Astrocyte (in vitro differentiated cells and primary cell): ENCODE measurements around the gene CPNE6. TPM values are rescaled to one million over a fixed set of nuclear protein-coding genes. Genes with fewer than 3 reads are reported as not detected.

Experiments
- DNase-seq: peaks from one replicate; pipeline ENCODE4 v3.0.0-alpha.2; 2010; ENCODE audit warnings: low read depth
- FAIRE-seq: peaks from 2 replicates; lab custom pipeline; 2011; peaks lifted over from hg19 to GRCh38; lab: Jason Lieb, UNC
- H2AFZ ChIP-seq: 2 replicates; pipeline ENCODE4 v1.6.0; 2012; ENCODE audit warnings: low read depth, low read length, inconsistent platforms
- H3K27ac ChIP-seq: 2 replicates; pipeline ENCODE4 v1.5.1; 2011; ENCODE audit warnings: low read depth, low read length, inconsistent platforms
- H3K27me3 ChIP-seq: 2 replicates; pipeline ENCODE4 v1.6.0; 2011; ENCODE audit warnings: low read length, inconsistent platforms; ENCODE audit not compliant: insufficient read depth
- H3K36me3 ChIP-seq: 2 replicates; pipeline ENCODE4 v1.5.1; 2011; ENCODE audit warnings: low read length, inconsistent platforms; ENCODE audit not compliant: insufficient read depth
- H3K4me1 ChIP-seq: 2 replicates; pipeline ENCODE4 v1.5.1; 2011; ENCODE audit warnings: low read length, inconsistent platforms; ENCODE audit not compliant: insufficient read depth
- H3K4me2 ChIP-seq: 2 replicates; pipeline ENCODE4 v1.6.0; 2012; ENCODE audit warnings: low read length, inconsistent platforms
- H3K4me3 ChIP-seq: 2 replicates; pipeline ENCODE4 v1.5.1; 2011; ENCODE audit warnings: low read depth, mild to moderate bottlenecking, low read length, inconsistent platforms; ENCODE audit not compliant: insufficient read depth
- H3K79me2 ChIP-seq: 2 replicates; pipeline ENCODE4 v1.6.0; 2012; ENCODE audit warnings: mild to moderate bottlenecking, low read length, inconsistent platforms; ENCODE audit not compliant: insufficient read depth
- H3K9ac ChIP-seq: 2 replicates; pipeline ENCODE4 v1.6.0; 2012; ENCODE audit warnings: mild to moderate bottlenecking, low read length, inconsistent platforms
- H3K9me3 ChIP-seq: 2 replicates; pipeline ENCODE4 v1.5.1; 2012; ENCODE audit warnings: low read depth, mild to moderate bottlenecking, low read length, inconsistent platforms; ENCODE audit not compliant: insufficient read depth
- H4K20me1 ChIP-seq: 2 replicates; pipeline ENCODE4 v1.6.0; 2012; ENCODE audit warnings: low read length, inconsistent platforms; ENCODE audit not compliant: insufficient read depth
- H3K27ac Mint-ChIP-seq: one replicate; pipeline ENCODE4 v1.8.0; 2021; ENCODE audit warnings: mild to moderate bottlenecking, mixed read lengths; ENCODE audit not compliant: unreplicated experiment
- H3K27me3 Mint-ChIP-seq: one replicate; pipeline ENCODE4 v1.8.0; 2021; ENCODE audit warnings: low read depth, mixed read lengths; ENCODE audit not compliant: unreplicated experiment
- H3K36me3 Mint-ChIP-seq: one replicate; pipeline ENCODE4 v1.8.0; 2021; ENCODE audit warnings: low read depth, mixed read lengths; ENCODE audit not compliant: unreplicated experiment
- H3K4me1 Mint-ChIP-seq: one replicate; pipeline ENCODE4 v1.8.0; 2021; ENCODE audit warnings: low read depth, mixed read lengths; ENCODE audit not compliant: unreplicated experiment
- H3K4me3 Mint-ChIP-seq: one replicate; pipeline ENCODE4 v1.8.0; 2021; ENCODE audit warnings: mild to moderate bottlenecking, moderate library complexity, mixed read lengths; ENCODE audit not compliant: unreplicated experiment
- H3K9me3 Mint-ChIP-seq: one replicate; pipeline ENCODE4 v1.8.0; 2021; ENCODE audit warnings: mild to moderate bottlenecking, mixed read lengths; ENCODE audit not compliant: unreplicated experiment
- EZH2 ChIP-seq: IDR thresholded peaks from 2 replicates; pipeline ENCODE4 v1.6.1; 2012; ENCODE audit warnings: mild to moderate bottlenecking, low read length, inconsistent platforms; ENCODE audit not compliant: insufficient read depth
- total RNA-seq: library from RNA; stranded (reverse); gene quantifications from 2 replicates; pipeline ENCODE4 v1.2.1, GENCODE V29; 2021
- TF ChIP-seq, protein P1 (sequence below): IDR thresholded peaks from 2 replicates; pipeline ENCODE4 v1.5.1; 2011; ENCODE audit warnings: low read depth, mild to moderate bottlenecking, inconsistent platforms, low read length, moderate library complexity; ENCODE audit not compliant: insufficient read depth

Gene CPNE6
- total RNA-seq, 1 donor from 2014 or later: not detected

DNA sequence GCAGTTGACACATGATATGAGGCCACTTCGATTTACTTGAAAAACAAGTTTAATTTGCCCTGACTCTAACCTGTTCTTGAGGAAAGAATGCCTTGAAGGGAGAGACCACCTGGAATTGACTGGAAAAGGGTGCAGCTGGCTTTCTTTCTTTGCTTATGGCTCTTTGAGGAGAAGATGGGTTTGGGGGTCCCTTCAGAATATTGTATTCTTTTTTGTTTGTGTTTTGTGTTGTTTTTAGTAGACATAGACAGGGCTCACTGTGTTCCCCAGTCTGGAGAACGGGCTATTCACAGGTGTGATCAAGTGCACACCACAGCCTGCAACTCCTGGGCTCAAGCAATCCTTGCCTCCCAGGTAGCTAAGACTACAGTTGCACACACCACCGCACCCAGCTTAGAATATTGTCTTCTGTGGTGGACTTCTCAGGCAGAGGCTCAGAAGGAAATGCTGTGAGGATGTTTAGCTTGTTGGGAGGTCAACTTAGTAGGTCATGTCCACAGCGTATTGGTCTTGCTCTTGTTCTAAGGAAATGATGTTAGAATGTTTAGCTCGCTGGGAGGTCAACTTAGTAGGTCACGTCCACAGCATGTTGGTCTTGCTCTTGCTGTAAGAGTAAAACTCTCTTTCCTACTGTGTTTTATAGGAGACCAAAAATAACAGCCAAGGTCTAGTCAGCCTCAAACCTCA lies 44.9 kb downstream of the CPNE6 start:
- DNase-seq: no peak

DNA sequence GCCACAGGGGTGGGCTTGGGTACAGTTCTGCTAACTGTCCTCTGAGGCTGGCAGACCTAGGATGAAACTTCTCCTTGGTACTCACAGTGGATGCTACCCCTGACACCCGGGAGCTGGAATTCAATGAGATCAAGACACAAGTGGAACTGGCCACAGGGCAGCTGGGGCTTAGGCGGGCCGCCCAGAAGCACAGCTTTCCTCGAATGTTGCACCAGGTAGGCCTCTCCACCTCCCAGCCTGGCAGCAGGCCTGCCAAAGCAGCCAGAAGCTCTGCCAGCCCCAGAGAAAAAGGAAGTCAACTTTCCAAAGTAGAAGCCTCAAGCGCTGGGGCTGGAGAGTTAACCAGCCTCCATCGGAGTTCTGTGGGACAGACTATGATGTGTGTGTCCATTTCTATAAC lies 45.8 kb downstream of the CPNE6 start:
- Mint-ChIP-seq H3K36me3 (peaks cover 23% of the 10 kb centered on the region), H3K27me3 (no peaks in the 10 kb centered on the region)
- peaks cover 30% of the 10 kb centered on the region for H3K36me3 ChIP-seq

More for the DNA sequence above, 44.9 kb downstream of the CPNE6 start:
- no peak overlapping the region for H3K27ac ChIP-seq
- H3K9ac ChIP-seq: peak overlapping the region; percentile 93
- H3K4me3 ChIP-seq: no peak overlapping the region
- H3K27me3 Mint-ChIP-seq: no peaks in the 10 kb centered on the region
- peaks cover 23% of the 10 kb centered on the region for H3K36me3 Mint-ChIP-seq
- no peak overlapping the region for H2AFZ ChIP-seq
- H3K79me2 ChIP-seq: peaks cover 7% of the 10 kb centered on the region
- H3K27ac Mint-ChIP-seq: no peak overlapping the region
- H3K36me3 ChIP-seq: peaks cover 25% of the 10 kb centered on the region
- H3K9me3 Mint-ChIP-seq: no peaks in the 10 kb centered on the region
- no peaks in the 10 kb centered on the region for H4K20me1 ChIP-seq
- H3K4me2 ChIP-seq: peak overlapping the region; percentile 97
- H3K4me3 Mint-ChIP-seq: peak overlapping the region; percentile 94
- H3K4me1 Mint-ChIP-seq: peaks cover 8% of the 10 kb centered on the region
- peaks cover 13% of the 10 kb centered on the region for H3K4me1 ChIP-seq
- no peak for FAIRE-seq
- TF ChIP-seq, protein P1, sequence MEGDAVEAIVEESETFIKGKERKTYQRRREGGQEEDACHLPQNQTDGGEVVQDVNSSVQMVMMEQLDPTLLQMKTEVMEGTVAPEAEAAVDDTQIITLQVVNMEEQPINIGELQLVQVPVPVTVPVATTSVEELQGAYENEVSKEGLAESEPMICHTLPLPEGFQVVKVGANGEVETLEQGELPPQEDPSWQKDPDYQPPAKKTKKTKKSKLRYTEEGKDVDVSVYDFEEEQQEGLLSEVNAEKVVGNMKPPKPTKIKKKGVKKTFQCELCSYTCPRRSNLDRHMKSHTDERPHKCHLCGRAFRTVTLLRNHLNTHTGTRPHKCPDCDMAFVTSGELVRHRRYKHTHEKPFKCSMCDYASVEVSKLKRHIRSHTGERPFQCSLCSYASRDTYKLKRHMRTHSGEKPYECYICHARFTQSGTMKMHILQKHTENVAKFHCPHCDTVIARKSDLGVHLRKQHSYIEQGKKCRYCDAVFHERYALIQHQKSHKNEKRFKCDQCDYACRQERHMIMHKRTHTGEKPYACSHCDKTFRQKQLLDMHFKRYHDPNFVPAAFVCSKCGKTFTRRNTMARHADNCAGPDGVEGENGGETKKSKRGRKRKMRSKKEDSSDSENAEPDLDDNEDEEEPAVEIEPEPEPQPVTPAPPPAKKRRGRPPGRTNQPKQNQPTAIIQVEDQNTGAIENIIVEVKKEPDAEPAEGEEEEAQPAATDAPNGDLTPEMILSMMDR: no peak
- TF ChIP-seq EZH2: no peak
- no peaks in the 10 kb centered on the region for H3K27me3 ChIP-seq
- no peaks in the 10 kb centered on the region for H3K9me3 ChIP-seq

More for the DNA sequence above, 45.8 kb downstream of the CPNE6 start:
- Histone ChIP-seq H2AFZ (no peak overlapping the region), H3K4me2 (no peak overlapping the region), H3K79me2 (peaks cover 7% of the 10 kb centered on the region), H3K9ac (no peak overlapping the region), H3K4me3 (no peak overlapping the region), H3K4me1 (peaks cover 13% of the 10 kb centered on the region), H3K27ac (no peak overlapping the region), H4K20me1 (no peaks in the 10 kb centered on the region), H3K9me3 (no peaks in the 10 kb centered on the region), H3K27me3 (no peaks in the 10 kb centered on the region)
- FAIRE-seq (no peak), DNase-seq (no peak)
- Mint-ChIP-seq H3K4me3 (no peak overlapping the region), H3K9me3 (no peaks in the 10 kb centered on the region), H3K27ac (no peak overlapping the region), H3K4me1 (peaks cover 8% of the 10 kb centered on the region)
- TF ChIP-seq, protein P1: no peak
- TF ChIP-seq EZH2: no peak
